ENCODE results near the gene NID2.
A peak's percentile ranks its signal among the peaks of the same experiment; 100 is the strongest.

Gene NID2

DNA sequence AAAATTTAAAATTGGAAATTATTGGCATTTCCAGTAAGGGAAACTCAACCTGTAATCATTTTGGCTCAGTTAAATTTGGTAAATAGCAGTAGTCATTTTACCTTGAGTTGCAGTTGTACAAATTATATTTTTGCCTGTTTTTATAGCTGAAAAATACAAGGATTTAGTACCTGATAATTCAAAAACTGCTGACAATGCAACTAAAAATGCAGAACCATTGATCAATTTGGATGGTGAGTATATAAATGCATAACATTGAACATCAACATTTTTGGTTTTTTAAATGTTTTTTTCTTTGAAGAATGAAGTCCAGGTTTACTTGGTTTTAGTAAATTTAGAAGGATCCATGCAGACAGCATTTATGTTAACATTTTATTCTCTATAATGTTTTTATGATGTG lies 70.5 kb downstream of the NID2 start:
- no peak overlapping the region for H3K9ac ChIP-seq (ENCODE audit: low read length)
- peaks cover 8% of the 10 kb centered on the region for H4K20me1 ChIP-seq (ENCODE audit: insufficient read depth, low read length)
- peaks cover 33% of the 10 kb centered on the region for H3K79me2 ChIP-seq (ENCODE audit: low read length)
- H3K4me1 ChIP-seq (ENCODE audit: low read length), result peaks cover 7% of the 10 kb centered on the region
- no peaks in the 10 kb centered on the region for H3K9me3 ChIP-seq (ENCODE audit: insufficient read depth, low read length)
- no peak overlapping the region for H3K27ac ChIP-seq (ENCODE audit: low read length)
- TF ChIP-seq EZH2phosphoT487 (IDR thresholded peaks at IDR 0.05; ENCODE audit: low read depth), result no peak
- TF ChIP-seq, protein P1, sequence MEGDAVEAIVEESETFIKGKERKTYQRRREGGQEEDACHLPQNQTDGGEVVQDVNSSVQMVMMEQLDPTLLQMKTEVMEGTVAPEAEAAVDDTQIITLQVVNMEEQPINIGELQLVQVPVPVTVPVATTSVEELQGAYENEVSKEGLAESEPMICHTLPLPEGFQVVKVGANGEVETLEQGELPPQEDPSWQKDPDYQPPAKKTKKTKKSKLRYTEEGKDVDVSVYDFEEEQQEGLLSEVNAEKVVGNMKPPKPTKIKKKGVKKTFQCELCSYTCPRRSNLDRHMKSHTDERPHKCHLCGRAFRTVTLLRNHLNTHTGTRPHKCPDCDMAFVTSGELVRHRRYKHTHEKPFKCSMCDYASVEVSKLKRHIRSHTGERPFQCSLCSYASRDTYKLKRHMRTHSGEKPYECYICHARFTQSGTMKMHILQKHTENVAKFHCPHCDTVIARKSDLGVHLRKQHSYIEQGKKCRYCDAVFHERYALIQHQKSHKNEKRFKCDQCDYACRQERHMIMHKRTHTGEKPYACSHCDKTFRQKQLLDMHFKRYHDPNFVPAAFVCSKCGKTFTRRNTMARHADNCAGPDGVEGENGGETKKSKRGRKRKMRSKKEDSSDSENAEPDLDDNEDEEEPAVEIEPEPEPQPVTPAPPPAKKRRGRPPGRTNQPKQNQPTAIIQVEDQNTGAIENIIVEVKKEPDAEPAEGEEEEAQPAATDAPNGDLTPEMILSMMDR (IDR thresholded peaks at IDR 0.05; ENCODE audit: low read depth, low read length), result no peak
- H3K36me3 ChIP-seq (replicated peaks; ENCODE audit: low read depth, low read length), result peaks cover 79% of the 10 kb centered on the region
- no peaks in the 10 kb centered on the region for H3K27me3 ChIP-seq (ENCODE audit: low read depth, low read length)
- H2AFZ ChIP-seq (ENCODE audit: low read depth, low read length), result no peak overlapping the region
- H3K4me3 ChIP-seq (ENCODE audit: low read length), result no peak overlapping the region
- H3K4me2 ChIP-seq (ENCODE audit: low read length), result no peak overlapping the region

DNA sequence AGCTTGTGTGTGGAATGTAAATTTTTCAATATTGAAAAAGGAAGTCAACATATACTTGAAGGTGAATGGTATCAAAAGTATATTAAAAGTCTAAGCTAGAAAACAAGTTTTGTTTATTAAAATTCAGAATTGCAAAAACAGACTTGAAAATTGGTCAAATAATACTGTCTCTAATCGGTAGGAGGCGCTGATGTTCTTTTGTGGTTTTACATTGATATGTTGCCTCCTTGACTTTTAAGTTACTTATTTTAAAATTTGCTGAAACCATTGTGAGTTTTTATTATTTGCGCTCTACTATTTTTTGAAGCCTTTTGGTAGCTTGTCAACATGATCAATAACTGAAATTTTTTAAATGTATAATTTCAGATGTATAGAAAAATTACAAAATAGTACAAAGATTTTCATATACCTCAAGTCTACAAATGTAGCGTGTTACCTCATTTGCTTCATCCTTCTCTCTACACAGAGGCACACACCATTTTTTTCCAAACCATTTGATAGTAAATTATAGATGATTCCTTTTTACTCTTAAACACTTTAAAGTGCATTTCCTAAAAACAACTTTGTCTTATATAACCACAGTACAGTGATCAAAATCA lies 72.6 kb downstream of the NID2 start:
- peaks cover 9% of the 10 kb centered on the region for H4K20me1 ChIP-seq (ENCODE audit: insufficient read depth, low read length)
- no peak for TF ChIP-seq EZH2phosphoT487 (IDR thresholded peaks at IDR 0.05; ENCODE audit: low read depth)
- TF ChIP-seq, protein P1 (IDR thresholded peaks at IDR 0.05; ENCODE audit: low read depth, low read length), result peak; percentile 79
- no peak overlapping the region for H3K4me3 ChIP-seq (ENCODE audit: low read length)
- no peak overlapping the region for H3K27ac ChIP-seq (ENCODE audit: low read length)
- no peaks in the 10 kb centered on the region for H3K27me3 ChIP-seq (ENCODE audit: low read depth, low read length)
- no peak overlapping the region for H3K4me2 ChIP-seq (ENCODE audit: low read length)
- H3K4me1 ChIP-seq (ENCODE audit: low read length), result peaks cover 16% of the 10 kb centered on the region
- no peak overlapping the region for H3K9ac ChIP-seq (ENCODE audit: low read length)
- peaks cover 50% of the 10 kb centered on the region for H3K79me2 ChIP-seq (ENCODE audit: low read length)
- no peak overlapping the region for H2AFZ ChIP-seq (ENCODE audit: low read depth, low read length)
- peaks cover 69% of the 10 kb centered on the region for H3K36me3 ChIP-seq (replicated peaks; ENCODE audit: low read depth, low read length)
- no peaks in the 10 kb centered on the region for H3K9me3 ChIP-seq (ENCODE audit: insufficient read depth, low read length)

DNA sequence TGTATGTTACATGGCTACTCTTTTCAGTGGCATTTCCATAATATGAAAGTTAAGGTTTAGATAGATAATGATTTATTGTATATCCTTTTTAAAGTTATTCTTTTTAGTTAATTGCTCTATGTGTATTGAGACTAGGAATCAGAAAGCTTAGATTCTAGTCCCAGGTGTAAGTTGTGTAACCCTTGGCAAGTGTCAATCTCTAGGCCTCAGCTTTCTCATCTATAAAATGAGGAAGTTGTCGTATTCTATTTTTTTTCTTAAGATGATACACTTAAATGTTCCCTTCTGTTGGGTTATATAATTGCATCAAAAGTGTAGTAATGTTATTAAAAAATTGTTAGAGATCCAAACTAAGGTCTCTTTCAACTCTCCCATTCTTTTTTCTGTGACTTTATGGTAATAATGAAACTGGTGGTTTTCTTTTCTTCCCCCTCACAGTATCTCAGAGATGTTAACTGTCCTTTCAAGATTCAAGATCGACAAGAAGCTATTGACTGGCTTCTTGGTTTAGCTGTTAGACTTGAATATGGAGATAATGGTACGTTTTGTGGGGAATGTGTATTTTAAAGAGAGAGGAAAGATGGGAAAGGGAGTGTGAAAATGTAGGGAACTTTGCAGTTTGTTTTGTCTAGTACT lies 75.5 kb downstream of the NID2 start:
- H3K36me3 ChIP-seq (replicated peaks; ENCODE audit: low read depth, low read length), result peaks cover 49% of the 10 kb centered on the region
- H3K79me2 ChIP-seq (ENCODE audit: low read length), result peaks cover 69% of the 10 kb centered on the region

GRCh38 chr14:51990488-51990887 lies 78.4 kb downstream of the NID2 start:
- H3K4me2 ChIP-seq (ENCODE audit: low read length), result peak overlapping the region; percentile 79
- peaks cover 30% of the 10 kb centered on the region for H3K36me3 ChIP-seq (replicated peaks; ENCODE audit: low read depth, low read length)
- peak overlapping the region; percentile 95 for H3K4me3 ChIP-seq (ENCODE audit: low read length)
- peak overlapping the region; percentile 89 for H3K9ac ChIP-seq (ENCODE audit: low read length)
- H3K27me3 ChIP-seq (ENCODE audit: low read depth, low read length), result no peaks in the 10 kb centered on the region
- H3K27ac ChIP-seq (ENCODE audit: low read length), result no peak overlapping the region
- H3K9me3 ChIP-seq (ENCODE audit: insufficient read depth, low read length), result no peaks in the 10 kb centered on the region
- peaks cover 56% of the 10 kb centered on the region for H3K79me2 ChIP-seq (ENCODE audit: low read length)
- H3K4me1 ChIP-seq (ENCODE audit: low read length), result peaks cover 32% of the 10 kb centered on the region
- H4K20me1 ChIP-seq (ENCODE audit: insufficient read depth, low read length), result peaks cover 9% of the 10 kb centered on the region
- no peak overlapping the region for H2AFZ ChIP-seq (ENCODE audit: low read depth, low read length)
- TF ChIP-seq, protein P1 (IDR thresholded peaks at IDR 0.05; ENCODE audit: low read depth, low read length), result no peak
- no peak for TF ChIP-seq EZH2phosphoT487 (IDR thresholded peaks at IDR 0.05; ENCODE audit: low read depth)

More for the DNA sequence above, 75.5 kb downstream of the NID2 start:
- Histone ChIP-seq H2AFZ (ENCODE audit: low read depth, low read length) (no peak overlapping the region), H3K9ac (ENCODE audit: low read length) (no peak overlapping the region), H3K4me2 (ENCODE audit: low read length) (peak overlapping the region; percentile 38), H4K20me1 (ENCODE audit: insufficient read depth, low read length) (peaks cover 9% of the 10 kb centered on the region), H3K9me3 (ENCODE audit: insufficient read depth, low read length) (no peaks in the 10 kb centered on the region), H3K27me3 (ENCODE audit: low read depth, low read length) (no peaks in the 10 kb centered on the region), H3K4me1 (ENCODE audit: low read length) (peaks cover 31% of the 10 kb centered on the region), H3K4me3 (ENCODE audit: low read length) (peak overlapping the region; percentile 11; the same call in 1 of the 2 replicates), H3K27ac (ENCODE audit: low read length) (peak overlapping the region; percentile 16; the same call in 1 of the 2 replicates)
- no peak for TF ChIP-seq EZH2phosphoT487 (IDR thresholded peaks at IDR 0.05; ENCODE audit: low read depth)
- TF ChIP-seq, protein P1 (IDR thresholded peaks at IDR 0.05; ENCODE audit: low read depth, low read length), result no peak
